Fibroblast of lung (primary cell): ENCODE measurements around the gene OOSP4B. TPM values are rescaled to one million over a fixed set of nuclear protein-coding genes. Genes with fewer than 3 reads are reported as not detected.
"Not testable (repeated sequence)": the region's sequence is repeated elsewhere in the genome, so short reads cannot be mapped to it uniquely, and the experiment has no call there.

Experiments
- DNase-seq, 2 donors: peaks; one replicate each; pipeline versions ENCODE4 v3.0.0 to v3.0.0-alpha.2; 2010; ENCODE audit warnings: low read depth in 2 of 2
- H2AFZ ChIP-seq: 2 replicates; pipeline ENCODE4 v1.5.1; 2012; ENCODE audit warnings: low read length, control low read depth, inconsistent platforms
- H3K27ac ChIP-seq: 2 replicates; pipeline ENCODE4 v1.5.1; 2011; ENCODE audit warnings: low read length, control low read depth; ENCODE audit not compliant: insufficient read depth
- H3K27me3 ChIP-seq: 2 replicates; pipeline ENCODE4 v1.5.1; 2011; ENCODE audit warnings: mild to moderate bottlenecking, low read length; ENCODE audit not compliant: control insufficient read depth, insufficient read depth
- H3K36me3 ChIP-seq: 2 replicates; pipeline ENCODE4 v1.5.1; 2011; ENCODE audit warnings: low read length; ENCODE audit not compliant: control insufficient read depth, insufficient read depth
- H3K4me1 ChIP-seq: 2 replicates; pipeline ENCODE4 v1.5.1; 2011; ENCODE audit warnings: low read length; ENCODE audit not compliant: control insufficient read depth, insufficient read depth; ENCODE audit errors: extremely low read depth
- H3K4me2 ChIP-seq: 2 replicates; pipeline ENCODE4 v1.5.1; 2011; ENCODE audit warnings: low read length, control low read depth; ENCODE audit not compliant: insufficient read depth; ENCODE audit errors: extremely low read depth
- H3K4me3 ChIP-seq, 4 experiments: fragments of 200-600 bp in 1 of 4; sonication (generic) in 1 of 4; replicated peaks in 1 of 4; 2 replicates each; pipeline ENCODE4 v1.5.1; 2011 to 2016; ENCODE audit warnings: low read length in 4 of 4, low read depth in 3 of 4, mild to moderate bottlenecking in 3 of 4, control low read depth in 2 of 4, inconsistent platforms in 1 of 4, mixed read lengths in 1 of 4; ENCODE audit not compliant: insufficient read depth in 1 of 4; ENCODE audit errors: control extremely low read depth in 1 of 4
- H3K79me2 ChIP-seq: 2 replicates; pipeline ENCODE4 v1.5.1; 2012; ENCODE audit warnings: mild to moderate bottlenecking, low read length, inconsistent platforms; ENCODE audit not compliant: control insufficient read depth, insufficient read depth
- H3K9ac ChIP-seq: 2 replicates; pipeline ENCODE4 v1.5.1; 2011; ENCODE audit warnings: mild to moderate bottlenecking, low read length, control low read depth; ENCODE audit not compliant: insufficient read depth
- H3K9me3 ChIP-seq: 2 replicates; pipeline ENCODE4 v1.5.1; 2012; ENCODE audit warnings: low read depth, low read length; ENCODE audit not compliant: control insufficient read depth, insufficient read depth
- H4K20me1 ChIP-seq: 2 replicates; pipeline ENCODE4 v1.5.1; 2011; ENCODE audit warnings: low read length; ENCODE audit not compliant: control insufficient read depth, insufficient read depth; ENCODE audit errors: extremely low read depth
- EZH2 ChIP-seq: IDR thresholded peaks from 2 replicates; pipeline ENCODE4 v1.5.1; 2012; ENCODE audit warnings: low read length, control low read depth, mild to moderate bottlenecking; ENCODE audit errors: missing control alignments
- polyA plus RNA-seq, 2 donors: library from polyadenylated mRNA; depleted of rRNA in 1 of 2; stranded (reverse) in 1 of 2; unstranded in 1 of 2; fragments of >200 nt; gene quantifications; 2 replicates each; pipeline ENCODE4 v1.2.1, GENCODE V29; 2011 to 2012; ENCODE audit warnings: missing spikeins in 1 of 2
- total RNA-seq: library from RNA; depleted of rRNA; stranded (reverse); fragments of >200 nt; gene quantifications from 2 replicates; pipeline ENCODE4 v1.2.1, GENCODE V29; 2014
- TF ChIP-seq, protein P1 (sequence below), 2 donors: IDR thresholded peaks in 1 of 2; conservative IDR thresholded peaks in 1 of 2; 1 replicate in 1 of 2; 2 replicates in 1 of 2; pipeline ENCODE4 v1.5.1; 2011 to 2012; ENCODE audit warnings: low read length in 2 of 2, control low read depth in 1 of 2, inconsistent platforms in 1 of 2, low read depth in 1 of 2, mild to moderate bottlenecking in 1 of 2

The OOSP4B gene
- total and polyA plus RNA-seq, 2 donors (not counting 1 experiment from before 2014, with no cell fraction given) = not detected

DNA sequence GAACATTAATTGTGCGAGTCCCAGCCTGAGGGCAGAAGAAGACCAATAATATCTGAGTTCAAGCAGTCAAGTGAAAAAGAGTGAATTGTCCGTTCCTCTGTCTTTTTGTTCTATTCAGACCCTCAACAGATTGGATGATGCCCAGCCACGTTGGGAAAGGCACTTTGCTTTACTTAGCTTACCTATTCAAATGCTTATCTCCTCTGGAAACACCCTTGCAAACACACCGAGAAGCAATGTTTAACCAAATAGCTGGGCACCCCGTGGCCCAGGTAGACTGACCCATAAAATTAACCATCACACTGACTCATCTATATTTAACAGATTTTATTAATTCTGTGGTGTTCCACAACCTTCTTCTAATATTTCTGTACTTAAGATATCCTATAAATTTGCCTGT lies 43.9 kb upstream of the OOSP4B start:
- Histone ChIP-seq H3K4me1 (no peaks in the 10 kb centered on the region), H4K20me1 (no peaks in the 10 kb centered on the region), H3K9me3 (no peaks in the 10 kb centered on the region), H3K4me3 (no peak overlapping the region), H3K79me2 (no peaks in the 10 kb centered on the region), H3K9ac (no peak overlapping the region), H3K36me3 (no peaks in the 10 kb centered on the region), H3K4me2 (no peak overlapping the region), H3K27ac (no peak overlapping the region), H2AFZ (no peak overlapping the region), H3K27me3 (no peaks in the 10 kb centered on the region)
- DNase-seq = no peak
- TF ChIP-seq EZH2 = no peak
- TF ChIP-seq, protein P1, sequence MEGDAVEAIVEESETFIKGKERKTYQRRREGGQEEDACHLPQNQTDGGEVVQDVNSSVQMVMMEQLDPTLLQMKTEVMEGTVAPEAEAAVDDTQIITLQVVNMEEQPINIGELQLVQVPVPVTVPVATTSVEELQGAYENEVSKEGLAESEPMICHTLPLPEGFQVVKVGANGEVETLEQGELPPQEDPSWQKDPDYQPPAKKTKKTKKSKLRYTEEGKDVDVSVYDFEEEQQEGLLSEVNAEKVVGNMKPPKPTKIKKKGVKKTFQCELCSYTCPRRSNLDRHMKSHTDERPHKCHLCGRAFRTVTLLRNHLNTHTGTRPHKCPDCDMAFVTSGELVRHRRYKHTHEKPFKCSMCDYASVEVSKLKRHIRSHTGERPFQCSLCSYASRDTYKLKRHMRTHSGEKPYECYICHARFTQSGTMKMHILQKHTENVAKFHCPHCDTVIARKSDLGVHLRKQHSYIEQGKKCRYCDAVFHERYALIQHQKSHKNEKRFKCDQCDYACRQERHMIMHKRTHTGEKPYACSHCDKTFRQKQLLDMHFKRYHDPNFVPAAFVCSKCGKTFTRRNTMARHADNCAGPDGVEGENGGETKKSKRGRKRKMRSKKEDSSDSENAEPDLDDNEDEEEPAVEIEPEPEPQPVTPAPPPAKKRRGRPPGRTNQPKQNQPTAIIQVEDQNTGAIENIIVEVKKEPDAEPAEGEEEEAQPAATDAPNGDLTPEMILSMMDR (conservative IDR thresholded peaks at IDR 0.05 in 1 of 2, IDR thresholded peaks at IDR 0.05 in 1 of 2; ENCODE audit: low read depth in 1 of 2, low read length in 2 of 2) = no peak

DNA sequence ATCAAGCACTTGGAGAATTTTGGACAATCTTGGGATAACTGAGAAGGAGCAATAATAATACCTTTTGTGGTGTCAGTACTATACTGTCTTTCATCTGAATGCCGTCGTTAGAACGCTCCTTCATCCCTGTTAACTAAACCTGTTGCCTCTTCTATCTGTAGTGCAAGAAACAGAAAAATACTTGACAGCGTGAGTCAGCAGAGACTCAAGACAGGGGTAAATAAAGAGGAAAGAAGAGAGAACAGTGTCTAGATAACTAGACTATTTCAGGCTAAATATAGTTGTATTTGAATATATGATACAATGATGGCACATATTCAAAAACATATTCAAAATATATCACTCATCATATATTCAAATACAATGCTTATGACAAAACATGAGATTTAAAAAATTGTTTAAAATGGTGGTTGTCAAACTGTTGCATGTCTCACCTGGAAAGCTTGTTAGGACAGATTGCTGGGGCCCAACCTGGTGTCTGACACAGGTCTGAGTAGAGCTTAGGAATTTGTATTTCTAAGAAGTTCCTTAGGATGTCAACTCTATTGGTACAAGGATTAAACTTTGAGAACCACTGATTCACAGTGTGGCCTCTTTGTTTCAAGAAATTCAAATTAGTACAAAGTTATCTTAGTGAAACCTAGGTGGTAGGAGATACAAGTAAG lies 35.7 kb upstream of the OOSP4B start:
- H3K9me3 ChIP-seq = no peaks in the 10 kb centered on the region

DNA sequence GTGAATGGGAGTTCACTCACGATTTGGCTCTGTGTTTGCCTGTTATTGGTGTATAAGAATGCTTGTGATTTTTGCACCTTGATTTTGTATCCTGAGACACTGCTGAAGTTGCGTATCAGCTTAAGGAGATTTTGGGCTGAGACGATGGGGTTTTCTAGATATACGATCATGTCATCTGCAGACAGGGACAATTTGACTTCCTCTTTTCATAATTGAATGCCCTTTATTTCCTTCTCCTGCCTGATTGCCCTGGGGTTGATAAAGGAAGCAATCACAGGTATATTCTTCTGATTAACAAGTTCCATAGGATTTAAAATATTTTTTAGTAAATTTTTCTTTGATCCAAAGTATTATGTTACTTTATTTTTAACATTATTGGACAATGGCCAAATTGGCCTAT lies 34.9 kb upstream of the OOSP4B start:
- H3K9me3 ChIP-seq, H3K36me3 ChIP-seq, H2AFZ ChIP-seq, H3K27me3 ChIP-seq, H3K27ac ChIP-seq, H3K79me2 ChIP-seq, H3K4me2 ChIP-seq, H3K4me1 ChIP-seq, DNase-seq, H3K4me3 ChIP-seq, H4K20me1 ChIP-seq, H3K9ac ChIP-seq: not testable (repeated sequence)

More for the DNA sequence above, 35.7 kb upstream of the OOSP4B start:
- Histone ChIP-seq H3K36me3 (no peaks in the 10 kb centered on the region), H3K4me2 (no peak overlapping the region), H4K20me1 (no peaks in the 10 kb centered on the region), H3K9ac (no peak overlapping the region), H3K79me2 (no peaks in the 10 kb centered on the region), H3K27ac (no peak overlapping the region), H3K27me3 (no peaks in the 10 kb centered on the region), H3K4me3 (no peak overlapping the region), H2AFZ (no peak overlapping the region), H3K4me1 (no peaks in the 10 kb centered on the region)
- DNase-seq = no peak
- TF ChIP-seq EZH2 = no peak
- TF ChIP-seq, protein P1 (conservative IDR thresholded peaks at IDR 0.05 in 1 of 2, IDR thresholded peaks at IDR 0.05 in 1 of 2; ENCODE audit: low read depth in 1 of 2, low read length in 2 of 2) = no peak
